ENCODE measurements around the gene RBL1.
A peak's percentile ranks its signal among the peaks of the same experiment; 100 is the strongest.

RBL1 gene

GRCh38 chr20:36951979-36952738, 143.6 kb downstream of the RBL1 start:
- DNase-seq (ENCODE audit: low read depth in 1 of 2, low spot score in 1 of 2) = no peak

- DNase-seq (ENCODE audit: low read depth in 1 of 2, low spot score in 1 of 2) = peak; percentile 77
Measured at GRCh38 chr20:36951198-36951978, 144.4 kb downstream of the RBL1 start, which contains the start of gene SAMHD1. Gene SAMHD1 (minus strand): TSS chr20:36951708. CDS start chr20:36951643, 65 bp downstream.

- DNase-seq (ENCODE audit: low read depth in 1 of 2, low spot score in 1 of 2) = no peak
Measured at GRCh38 chr20:36950414-36951197, 145.2 kb downstream of the RBL1 start.

All from stimulated activated CD4-positive, alpha-beta T cell treated with anti-CD3 and anti-CD28 coated beads, Interleukin-15, amount 100 ng/mL, for 1 hour (primary cell).